HepG2 (cell line): ENCODE measurements around the gene STX10. TPM values are rescaled to one million over a fixed set of nuclear protein-coding genes. Genes with fewer than 3 reads are reported as not detected.

Experiments used
- ARHGAP35 ChIP-seq: sonication (generic); formaldehyde crosslinking; IDR thresholded peaks from 2 replicates; pipeline ENCODE4 v1.9.0; 2022; ENCODE audit warnings: mild to moderate bottlenecking, inconsistent platforms, moderate library complexity, missing genetic modification reagents, borderline replicate concordance
- ELF1 ChIP-seq: sonication (generic); formaldehyde crosslinking; IDR thresholded peaks from 2 replicates; pipeline ENCODE4 v1.4.0; 2020; ENCODE audit warnings: missing genetic modification reagents
- ELK4 ChIP-seq: sonication (generic); formaldehyde crosslinking; IDR thresholded peaks from 2 replicates; pipeline ENCODE4 v1.9.0; 2021; ENCODE audit warnings: missing genetic modification reagents, borderline replicate concordance
- FOXP4 ChIP-seq: sonication (generic); formaldehyde crosslinking; IDR thresholded peaks from 2 replicates; pipeline ENCODE4 v1.4.0; 2020; ENCODE audit warnings: missing genetic modification reagents
- GFI1 ChIP-seq: sonication (generic); formaldehyde crosslinking; IDR thresholded peaks from 2 replicates; pipeline ENCODE4 v1.5.0; 2020; ENCODE audit warnings: missing genetic modification reagents, mild to moderate bottlenecking, borderline replicate concordance
- GZF1 ChIP-seq: sonication (generic); formaldehyde crosslinking; IDR thresholded peaks from 2 replicates; pipeline ENCODE4 v1.5.1; 2020; ENCODE audit warnings: mild to moderate bottlenecking, missing genetic modification reagents
- HDAC6 ChIP-seq: fragments of 200-600 bp; sonication (generic); IDR thresholded peaks from 2 replicates; pipeline ENCODE4 v1.7.0; 2017; ENCODE audit warnings: mild to moderate bottlenecking, antibody characterized with exemption, low read length, low read depth
- HOXA7 ChIP-seq: sonication (generic); formaldehyde crosslinking; IDR thresholded peaks from 2 replicates; pipeline ENCODE4 v1.8.1; 2022; ENCODE audit warnings: mild to moderate bottlenecking, missing genetic modification reagents, moderate library complexity
- NFKB2 ChIP-seq: sonication (generic); formaldehyde crosslinking; IDR thresholded peaks from 2 replicates; pipeline ENCODE4 v1.4.0; 2020; ENCODE audit warnings: missing genetic modification reagents, borderline replicate concordance
- RAD51 ChIP-seq: fragments of 450-650 bp; IDR thresholded peaks from 2 replicates; pipeline ENCODE4 v1.6.1; 2016; ENCODE audit warnings: borderline replicate concordance
- REPIN1 ChIP-seq: sonication (generic); formaldehyde crosslinking; IDR thresholded peaks from 2 replicates; pipeline ENCODE4 v1.8.0; 2022; ENCODE audit warnings: missing genetic modification reagents, low read depth, mild to moderate bottlenecking, borderline replicate concordance
- SAFB2 ChIP-seq: sonication (generic); formaldehyde crosslinking; IDR thresholded peaks from 2 replicates; pipeline ENCODE4 v1.5.1; 2020; ENCODE audit warnings: missing genetic modification reagents, low read depth, mild to moderate bottlenecking, borderline replicate concordance
- TEF ChIP-seq: sonication (generic); formaldehyde crosslinking; IDR thresholded peaks from 2 replicates; pipeline ENCODE4 v1.5.0; 2020; ENCODE audit warnings: missing genetic modification reagents
- TFDP1 ChIP-seq: IDR thresholded peaks from 2 replicates; pipeline ENCODE4 v1.6.1; 2016; ENCODE audit warnings: missing compliant biosample characterization, missing genetic modification reagents, borderline replicate concordance
- ZNF160 ChIP-seq: sonication (generic); formaldehyde crosslinking; IDR thresholded peaks from 2 replicates; pipeline ENCODE4 v1.8.0; 2022; ENCODE audit warnings: mild to moderate bottlenecking, inconsistent platforms, missing genetic modification reagents
- ZNF24 ChIP-seq: fragments of 450-650 bp; IDR thresholded peaks from 2 replicates; pipeline ENCODE4 v1.6.1; 2017; ENCODE audit warnings: antibody characterized with exemption, mild to moderate bottlenecking
- ZNF264 ChIP-seq: sonication (generic); formaldehyde crosslinking; IDR thresholded peaks from 2 replicates; pipeline ENCODE4 v1.4.0; 2020; ENCODE audit warnings: missing genetic modification reagents
- ZNF431 ChIP-seq: sonication (generic); formaldehyde crosslinking; IDR thresholded peaks from 2 replicates; pipeline ENCODE4 v1.9.0; 2022; ENCODE audit warnings: missing genetic modification reagents, low read depth, mild to moderate bottlenecking, borderline replicate concordance
- ZNF644 ChIP-seq: IDR thresholded peaks from 2 replicates; pipeline ENCODE4 v1.6.1; 2016; ENCODE audit warnings: low read depth
- ZNF660 ChIP-seq: sonication (generic); formaldehyde crosslinking; IDR thresholded peaks from 2 replicates; pipeline ENCODE4 v1.5.1; 2020; ENCODE audit warnings: mild to moderate bottlenecking, low read depth, missing genetic modification reagents, borderline replicate concordance
- ZNF850 ChIP-seq: sonication (generic); formaldehyde crosslinking; conservative IDR thresholded peaks from 2 replicates; pipeline ENCODE4 v1.9.0; 2021; ENCODE audit warnings: mild to moderate bottlenecking, missing genetic modification reagents
- ZNF883 ChIP-seq: sonication (generic); formaldehyde crosslinking; IDR thresholded peaks from 2 replicates; pipeline ENCODE4 v1.5.1; 2020; ENCODE audit warnings: mild to moderate bottlenecking, missing genetic modification reagents; ENCODE audit errors: not compliant biosample characterization
- ZSCAN5A ChIP-seq: sonication (generic); formaldehyde crosslinking; IDR thresholded peaks from 2 replicates; pipeline ENCODE4 v1.8.0; 2022; ENCODE audit warnings: mild to moderate bottlenecking, missing genetic modification reagents, borderline replicate concordance
- polyA plus RNA-seq, 8 experiments: library from polyadenylated mRNA; depleted of rRNA in 3 of 8; stranded (reverse) in 7 of 8; unstranded in 1 of 8; fragments of >200 nt; fragmentation: Illumina TruSeq in 4 of 8; extraction: Trizol in 4 of 8; gene quantifications; 2 replicates each; pipeline versions ENCODE4 v1.2.1 to v1.2.3, GENCODE V29; 2011 to 2016; ENCODE audit warnings: low read depth in 4 of 8, missing spikeins in 1 of 8, mixed read lengths in 1 of 8; ENCODE audit not compliant: insufficient read depth in 1 of 8
- total RNA-seq, 5 experiments: library from RNA; depleted of rRNA; stranded (reverse); fragments of >200 nt; fragmentation: Illumina TruSeq; extraction: Trizol; gene quantifications; 2 replicates each; pipeline ENCODE4 v1.2.3, GENCODE V29; 2016; ENCODE audit warnings: low read depth in 1 of 5

STX10 gene
- total and polyA plus RNA-seq, 2 of the 13 experiments (the other 11 are each of a cell fraction or from before 2014, with no cell fraction given): 47.9 to 66.4 TPM

- TF ChIP-seq ZNF431 (CRISPR knock-in tag) (peak; percentile 71; the same call in 1 of the 2 replicates), ZNF883 (peak; percentile 33), ZNF850 (CRISPR knock-in tag) (no peak), ZNF160 (CRISPR knock-in tag) (no peak), NFKB2 (CRISPR knock-in tag) (no peak), SAFB2 (CRISPR knock-in tag) (peak; percentile 69; the same call in 1 of the 2 replicates), TEF (CRISPR knock-in tag) (0 out of 2 replicates have a peak, but pooled peaks have one; percentile 27), TFDP1 (CRISPR knock-in tag) (peak; percentile 95), HDAC6 (no peak), FOXP4 (CRISPR knock-in tag) (peak; percentile 54), RAD51 (no peak), ARHGAP35 (CRISPR knock-in tag) (no peak), ELK4 (peak; percentile 92; the same call in 1 of the 2 replicates), ZNF644 (CRISPR knock-in tag) (no peak), ZNF264 (CRISPR knock-in tag) (no peak), HOXA7 (no peak), ZSCAN5A (no peak), ELF1 (peak; percentile 82), REPIN1 (peak; percentile 53; the same call in 1 of the 2 replicates), GFI1 (CRISPR knock-in tag) (peak; percentile 62; the same call in 1 of the 2 replicates), GZF1 (CRISPR knock-in tag) (no peak), ZNF24 (no peak), ZNF660 (CRISPR knock-in tag) (no peak)
These were observed 1.6 kb upstream of the STX10 start (continued) for GRCh38 chr19:13151605-13152355.
